ENCODE measurements around the gene SMIM35.
A peak's percentile ranks its signal among the peaks of the same experiment; 100 is the strongest.

Gene SMIM35

GRCh38 chr11:118058311-118059245 is 28.2 kb downstream of the SMIM35 start:
- DNase-seq (no peak), ATAC-seq (peak; percentile 5)
- Mint-ChIP-seq H3K4me3 (no peak overlapping the region), H3K27ac (no peak overlapping the region), H3K9me3 (no peaks in the 10 kb centered on the region), H3K4me1 (peaks cover under 1% of the 10 kb centered on the region), H3K27me3 (peaks cover 15% of the 10 kb centered on the region)

GRCh38 chr11:118057251-118058145 is 29.3 kb downstream of the SMIM35 start:
- Mint-ChIP-seq H3K27me3 (peaks cover 15% of the 10 kb centered on the region), H3K4me3 (no peak overlapping the region), H3K4me1 (peaks cover 12% of the 10 kb centered on the region), H3K9me3 (no peaks in the 10 kb centered on the region), H3K27ac (no peak overlapping the region)
- ATAC-seq (no peak), DNase-seq (no peak)

DNA sequence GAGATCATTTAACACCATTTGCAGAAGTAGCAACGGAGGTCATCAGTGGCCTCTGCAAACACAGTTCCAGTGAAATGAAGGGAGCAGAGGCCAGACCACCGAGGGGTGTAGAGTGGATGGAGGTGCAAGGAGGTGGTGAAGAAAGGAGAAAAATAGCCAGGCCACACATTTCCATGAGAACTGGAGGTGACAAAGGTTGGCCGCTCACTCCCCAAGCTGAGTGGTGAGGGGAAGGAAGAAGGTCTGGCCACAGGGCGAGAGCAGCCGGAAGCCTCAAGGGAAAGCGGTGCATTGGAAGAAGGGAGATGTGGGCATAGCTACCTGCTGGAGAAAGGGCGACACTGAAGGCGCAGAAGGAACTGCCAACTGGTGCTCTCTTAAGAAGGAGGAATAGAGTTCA is 30.0 kb downstream of the SMIM35 start:
- H3K27me3 Mint-ChIP-seq, result peaks cover 15% of the 10 kb centered on the region
- peaks cover 19% of the 10 kb centered on the region for H3K4me1 Mint-ChIP-seq
- ATAC-seq (no peak), DNase-seq (no peak)
- H3K9me3 Mint-ChIP-seq, result no peaks in the 10 kb centered on the region
- H3K4me3 Mint-ChIP-seq, result no peak overlapping the region
- H3K27ac Mint-ChIP-seq, result peak overlapping the region; percentile 1 to 55

DNA sequence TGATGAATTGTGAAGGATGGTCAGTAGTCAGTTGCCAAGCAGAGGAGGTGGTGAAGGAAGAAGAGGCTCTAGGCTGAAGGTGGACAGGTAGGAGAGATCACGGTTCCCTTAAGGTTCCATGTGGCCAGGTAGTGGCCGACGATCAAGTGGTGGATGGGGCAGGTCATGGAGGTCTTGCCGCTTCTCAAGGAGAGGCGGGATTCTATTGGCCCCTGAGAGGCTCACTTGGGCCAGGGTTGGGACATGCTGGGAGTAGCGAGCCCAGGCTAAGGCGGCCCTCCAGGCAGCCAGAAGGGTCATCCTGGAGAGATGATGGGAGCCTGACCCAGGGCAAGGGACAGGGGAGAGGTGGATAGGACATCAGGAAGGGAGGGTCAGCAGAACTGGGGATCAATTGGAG is 30.8 kb downstream of the SMIM35 start:
- no peak for ATAC-seq
- Mint-ChIP-seq H3K27ac (peak overlapping the region in 1 of 2 donors; percentile 5), H3K9me3 (no peaks in the 10 kb centered on the region), H3K4me3 (no peak overlapping the region), H3K4me1 (peaks cover 27% of the 10 kb centered on the region), H3K27me3 (peaks cover 15% of the 10 kb centered on the region)
- DNase-seq, result no peak

DNA sequence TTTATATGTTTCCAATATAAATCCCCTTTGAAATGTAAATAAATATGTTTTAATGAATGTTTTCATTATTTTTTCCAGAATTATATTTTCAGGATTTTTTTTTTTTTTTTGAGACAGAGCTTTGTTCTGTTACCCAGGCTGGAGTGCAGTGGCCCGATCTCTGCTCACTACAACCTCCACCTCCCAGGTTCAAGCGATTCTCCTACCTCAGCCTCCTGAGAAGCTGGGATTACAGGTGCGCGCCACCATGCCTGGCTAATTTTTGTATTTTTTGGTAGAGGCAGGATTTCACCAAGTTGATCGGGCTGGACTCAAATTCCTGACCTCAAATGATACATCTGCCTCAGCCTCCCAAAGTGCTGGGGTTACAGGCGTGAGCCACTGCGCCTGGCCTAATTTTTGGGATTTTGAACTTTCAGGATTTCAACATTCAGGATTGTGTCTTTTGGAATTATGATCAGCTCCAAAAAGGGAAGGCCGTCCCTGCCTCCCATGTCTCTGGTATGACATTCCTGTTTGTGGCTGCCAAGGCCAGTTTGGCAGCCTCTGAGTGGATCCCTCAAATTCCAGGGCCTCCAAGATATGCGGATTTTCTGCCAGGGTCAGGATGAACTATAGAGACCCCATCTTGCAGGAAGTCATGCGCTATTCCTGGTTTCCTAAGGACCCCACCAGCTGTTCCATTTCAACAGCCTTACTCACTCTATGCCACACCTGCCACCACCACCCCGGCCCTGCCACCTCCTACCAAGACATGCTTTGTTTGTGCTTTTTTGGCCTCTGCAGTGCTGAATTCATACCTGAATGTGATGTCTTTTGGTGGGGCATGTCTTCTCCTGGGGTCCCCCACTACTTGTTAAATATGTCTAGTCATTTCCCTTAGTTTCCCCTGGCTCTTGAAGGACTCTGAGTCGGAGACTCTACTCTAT is 31.8 kb downstream of the SMIM35 start:
- ATAC-seq, result no peak
- no peaks in the 10 kb centered on the region for H3K9me3 Mint-ChIP-seq
- no peak overlapping the region for H3K27ac Mint-ChIP-seq
- H3K27me3 Mint-ChIP-seq, result peaks cover 15% of the 10 kb centered on the region
- H3K4me3 Mint-ChIP-seq, result no peak overlapping the region
- DNase-seq, result no peak
- peaks cover 37% of the 10 kb centered on the region for H3K4me1 Mint-ChIP-seq

- peak overlapping the region in 1 of 2 donors; percentile 15 for H3K27ac Mint-ChIP-seq
- no peaks in the 10 kb centered on the region for H3K9me3 Mint-ChIP-seq
- H3K27me3 Mint-ChIP-seq, result peaks cover 14% of the 10 kb centered on the region
- no peak for ATAC-seq
- DNase-seq, result no peak
- H3K4me3 Mint-ChIP-seq, result peak overlapping the region in 1 of 2 donors; percentile 52
- H3K4me1 Mint-ChIP-seq, result peaks cover 56% of the 10 kb centered on the region
These were observed 34.1 kb downstream of the SMIM35 start for GRCh38 chr11:118052581-118053206.

- DNase-seq, result peak; percentile 52 to 76
- peak overlapping the region; percentile 56 to 73 for H3K27ac Mint-ChIP-seq
- no peaks in the 10 kb centered on the region for H3K9me3 Mint-ChIP-seq
- H3K27me3 Mint-ChIP-seq, result peaks cover 6% of the 10 kb centered on the region
- peak; percentile 93 for ATAC-seq
- H3K4me3 Mint-ChIP-seq, result peak overlapping the region; percentile 59 to 72
- H3K4me1 Mint-ChIP-seq, result peaks cover 65% of the 10 kb centered on the region
These were observed 34.9 kb downstream of the SMIM35 start for GRCh38 chr11:118051611-118052461.

DNA sequence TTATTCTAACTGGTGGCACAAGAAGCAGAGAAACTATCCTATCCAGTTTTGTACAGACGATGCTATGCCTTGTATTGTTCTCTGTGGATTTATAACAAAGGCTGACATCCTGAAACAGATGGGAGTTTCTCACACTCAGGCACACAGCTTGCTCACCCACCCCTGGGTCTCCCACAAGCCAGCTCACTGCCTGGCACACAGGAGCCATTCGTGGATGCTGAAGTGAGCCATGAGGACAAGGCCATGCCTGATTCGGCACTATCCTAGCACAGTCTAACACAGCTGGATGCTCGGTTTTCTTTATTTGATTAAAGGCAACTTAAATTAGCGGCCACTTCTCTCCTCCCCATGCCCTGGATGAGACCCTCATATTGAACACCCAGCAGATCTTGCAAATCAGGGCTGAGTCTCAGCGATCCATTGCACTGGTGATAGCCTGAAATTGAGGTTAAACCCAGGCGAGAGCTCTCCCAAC is 35.6 kb downstream of the SMIM35 start:
- no peaks in the 10 kb centered on the region for H3K27me3 Mint-ChIP-seq
- peak; percentile 2 for ATAC-seq
- no peaks in the 10 kb centered on the region for H3K9me3 Mint-ChIP-seq
- H3K4me1 Mint-ChIP-seq, result peaks cover 71% of the 10 kb centered on the region
- H3K27ac Mint-ChIP-seq, result peak overlapping the region in 1 of 2 donors; percentile 23
- DNase-seq, result no peak
- peak overlapping the region; percentile 59 to 72 for H3K4me3 Mint-ChIP-seq

DNA sequence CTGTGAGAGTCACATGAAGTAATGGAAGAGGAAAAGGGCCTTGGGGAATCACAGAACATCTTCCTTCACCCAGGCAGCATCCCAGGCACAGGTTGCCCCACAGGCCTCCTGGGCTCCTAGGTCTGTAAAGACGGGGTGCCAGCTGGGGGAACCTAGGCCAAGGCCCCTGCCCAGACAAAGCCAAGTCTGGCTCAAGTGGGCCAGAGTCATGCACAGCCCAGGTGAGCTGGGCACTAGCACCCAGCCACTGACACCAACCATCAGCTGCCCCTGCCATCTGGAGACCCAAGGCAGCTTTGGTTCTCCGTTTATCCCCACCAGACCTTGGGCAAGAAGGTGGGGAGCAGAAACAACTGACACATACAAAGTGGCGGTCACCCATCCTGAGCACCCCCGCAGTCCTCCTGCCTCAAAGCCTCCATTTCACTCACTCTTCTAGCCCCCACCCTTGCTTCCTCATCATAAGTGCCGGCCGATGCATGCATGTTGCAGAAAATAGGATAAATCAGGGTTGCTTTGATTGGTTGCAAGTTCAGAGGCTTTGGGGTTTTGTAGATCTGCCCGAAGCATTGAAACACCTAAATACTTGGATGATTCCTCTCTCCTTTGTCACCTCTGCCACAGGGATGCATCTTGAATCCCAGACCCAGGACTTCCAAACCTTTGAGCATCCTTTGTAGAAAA is 36.4 kb downstream of the SMIM35 start:
- DNase-seq, result no peak
- peaks cover 80% of the 10 kb centered on the region for H3K4me1 Mint-ChIP-seq
- peak overlapping the region in 1 of 2 donors; percentile 75 for H3K27ac Mint-ChIP-seq
- no peak for ATAC-seq
- H3K4me3 Mint-ChIP-seq, result no peak overlapping the region
- H3K9me3 Mint-ChIP-seq, result no peaks in the 10 kb centered on the region
- no peaks in the 10 kb centered on the region for H3K27me3 Mint-ChIP-seq

GRCh38 chr11:118049771-118050170 is 37.0 kb downstream of the SMIM35 start:
- DNase-seq (no peak), ATAC-seq (no peak)
- peaks cover 85% of the 10 kb centered on the region for H3K4me1 Mint-ChIP-seq
- no peaks in the 10 kb centered on the region for H3K9me3 Mint-ChIP-seq
- peak overlapping the region in 1 of 2 donors; percentile 75 for H3K27ac Mint-ChIP-seq
- no peak overlapping the region for H3K4me3 Mint-ChIP-seq
- H3K27me3 Mint-ChIP-seq, result no peaks in the 10 kb centered on the region

DNA sequence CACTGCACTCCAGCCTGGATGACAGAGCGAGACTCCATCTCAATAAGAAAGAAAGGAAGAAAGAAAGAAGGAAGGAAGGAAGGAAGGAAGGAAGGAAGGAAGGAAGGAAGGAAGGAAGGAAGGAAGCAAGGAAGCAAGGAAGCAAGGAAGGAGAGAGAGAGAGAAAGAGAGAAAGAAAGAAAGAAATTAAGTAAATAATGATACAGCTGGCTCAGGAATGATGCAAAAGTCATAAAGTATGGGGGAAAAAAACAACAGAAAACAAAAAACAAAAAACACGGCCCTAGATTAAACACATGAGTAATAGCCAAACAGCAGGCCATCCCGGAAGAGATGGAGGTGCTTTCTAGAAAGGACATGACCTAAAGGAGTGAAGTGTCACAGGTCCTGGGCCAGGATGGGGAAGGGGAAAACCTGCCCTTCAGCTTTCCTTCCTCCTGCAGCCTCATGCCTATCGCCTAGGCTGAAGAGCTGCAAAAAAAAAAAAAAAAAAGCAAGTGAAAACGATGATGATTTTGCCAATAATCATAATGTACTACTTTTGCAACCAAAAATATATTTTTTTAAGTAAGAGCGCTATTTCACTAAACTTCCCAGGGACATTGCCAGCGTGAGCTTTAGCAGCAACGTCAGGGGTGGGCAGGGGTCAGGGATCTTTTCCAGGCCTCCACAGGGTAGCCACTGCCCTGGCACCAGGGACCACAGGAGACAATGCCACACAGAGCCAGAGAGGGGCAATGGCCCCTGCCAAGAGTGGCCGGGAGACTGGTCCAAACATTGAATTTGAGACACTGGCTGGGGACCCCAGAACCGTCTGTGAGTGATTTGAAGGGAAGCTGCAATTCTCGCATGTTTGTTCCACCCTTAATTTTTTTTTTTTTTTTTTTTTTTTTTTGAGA is 38.0 kb downstream of the SMIM35 start:
- no peak for ATAC-seq
- Mint-ChIP-seq H3K4me1 (peaks cover 96% of the 10 kb centered on the region), H3K27me3 (no peaks in the 10 kb centered on the region), H3K27ac (peak overlapping the region in 1 of 2 donors; percentile 21), H3K4me3 (no peak overlapping the region), H3K9me3 (no peaks in the 10 kb centered on the region)
- no peak for DNase-seq

- H3K27ac Mint-ChIP-seq, result no peak overlapping the region
- H3K4me1 Mint-ChIP-seq, result peaks cover 96% of the 10 kb centered on the region
- DNase-seq (no peak), ATAC-seq (no peak)
- H3K9me3 Mint-ChIP-seq, result no peaks in the 10 kb centered on the region
- H3K4me3 Mint-ChIP-seq, result no peak overlapping the region
- no peaks in the 10 kb centered on the region for H3K27me3 Mint-ChIP-seq
These were observed 39.0 kb downstream of the SMIM35 start for GRCh38 chr11:118047749-118048148.

Data from stimulated activated naive CD8-positive, alpha-beta T cell treated with anti-CD3 and anti-CD28 coated beads, Interleukin-15, amount 100 ng/mL, for 72 hours (primary cell).